Calu3 (cell line): Measurements from ENCODE around the gene RBM45. TPM values are rescaled to one million over a fixed set of nuclear protein-coding genes. Genes with fewer than 3 reads are reported as not detected.

Experiments
- BruUV-seq: library from RNA; stranded (reverse); fragments of 400-500 nt; replicated peaks from 2 replicates; lab custom pipeline; 2021; lab: Mats Ljungman, UMichigan
- CTCF ChIA-PET: fragments of 300-600 bp; sonication (Branson Sonifier 250); formaldehyde crosslinking; loops from one replicate; lab custom pipeline; 2022; ENCODE audit warnings: antibody characterized with exemption; lab: Charles Lee
- DNase-seq: peaks from one replicate; pipeline ENCODE4 v3.0.0; 2022
- H3K27ac Mint-ChIP-seq: one replicate; pipeline ENCODE4 v1.8.0; 2022; ENCODE audit warnings: mixed read lengths; ENCODE audit not compliant: unreplicated experiment
- H3K27me3 Mint-ChIP-seq: one replicate; pipeline ENCODE4 v1.8.0; 2022; ENCODE audit warnings: mixed read lengths; ENCODE audit not compliant: unreplicated experiment
- H3K36me3 Mint-ChIP-seq: one replicate; pipeline ENCODE4 v1.8.0; 2022; ENCODE audit warnings: mild to moderate bottlenecking, moderate library complexity, mixed read lengths; ENCODE audit not compliant: insufficient read depth, unreplicated experiment
- H3K4me1 Mint-ChIP-seq: one replicate; pipeline ENCODE4 v1.8.0; 2022; ENCODE audit warnings: mild to moderate bottlenecking, low read depth, mixed read lengths; ENCODE audit not compliant: unreplicated experiment
- H3K4me3 Mint-ChIP-seq: one replicate; pipeline ENCODE4 v1.8.0; 2022; ENCODE audit warnings: mild to moderate bottlenecking, low read depth, moderate library complexity, mixed read lengths; ENCODE audit not compliant: unreplicated experiment
- H3K9me3 Mint-ChIP-seq: one replicate; pipeline ENCODE4 v1.8.0; 2022; ENCODE audit warnings: low read depth, mixed read lengths; ENCODE audit not compliant: unreplicated experiment
- intact Hi-C: fragments of 100-400 bp; cut with micrococcal nuclease; formaldehyde crosslinking; loops from one replicate; pipeline ENCODE4 v1.10.0; 2022; ENCODE audit not compliant: unreplicated experiment
- total RNA-seq: library from RNA; stranded (reverse); gene quantifications from 2 replicates; pipeline ENCODE4 v1.2.3, GENCODE V29; 2022
- TF ChIP-seq, protein P1 (sequence below): fragments of 200-600 bp; IDR thresholded peaks from one replicate; pipeline ENCODE4 v1.8.0; 2022; ENCODE audit warnings: antibody characterized with exemption; ENCODE audit not compliant: unreplicated experiment

The RBM45 gene
- total RNA-seq, 1 experiment from 2014 or later, result 11.5 TPM

DNA sequence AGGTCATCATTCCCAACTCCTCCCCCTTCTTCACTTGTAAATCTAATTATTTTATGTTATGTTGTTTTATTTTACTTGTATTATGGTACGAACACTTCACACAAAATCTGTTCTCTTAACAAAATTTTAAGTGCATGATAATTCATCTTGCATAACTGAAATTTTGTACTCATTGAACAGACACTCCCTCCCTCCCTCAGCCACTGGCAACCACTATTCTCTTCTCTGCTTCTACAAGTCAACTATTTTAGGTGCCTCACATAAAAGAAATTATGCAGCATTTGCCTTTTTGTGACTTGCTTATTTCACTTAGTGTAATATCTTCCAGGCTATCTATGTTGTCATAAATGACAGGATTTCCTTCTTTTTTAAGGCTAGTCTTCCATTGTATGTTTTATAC is 51.7 kb downstream of the RBM45 start:
- H3K4me1 Mint-ChIP-seq, result peaks cover 8% of the 10 kb centered on the region
- no peaks in the 10 kb centered on the region for H3K27me3 Mint-ChIP-seq
- no peak overlapping the region for H3K27ac Mint-ChIP-seq
- H3K4me3 Mint-ChIP-seq, result no peak overlapping the region
- TF ChIP-seq, protein P1, sequence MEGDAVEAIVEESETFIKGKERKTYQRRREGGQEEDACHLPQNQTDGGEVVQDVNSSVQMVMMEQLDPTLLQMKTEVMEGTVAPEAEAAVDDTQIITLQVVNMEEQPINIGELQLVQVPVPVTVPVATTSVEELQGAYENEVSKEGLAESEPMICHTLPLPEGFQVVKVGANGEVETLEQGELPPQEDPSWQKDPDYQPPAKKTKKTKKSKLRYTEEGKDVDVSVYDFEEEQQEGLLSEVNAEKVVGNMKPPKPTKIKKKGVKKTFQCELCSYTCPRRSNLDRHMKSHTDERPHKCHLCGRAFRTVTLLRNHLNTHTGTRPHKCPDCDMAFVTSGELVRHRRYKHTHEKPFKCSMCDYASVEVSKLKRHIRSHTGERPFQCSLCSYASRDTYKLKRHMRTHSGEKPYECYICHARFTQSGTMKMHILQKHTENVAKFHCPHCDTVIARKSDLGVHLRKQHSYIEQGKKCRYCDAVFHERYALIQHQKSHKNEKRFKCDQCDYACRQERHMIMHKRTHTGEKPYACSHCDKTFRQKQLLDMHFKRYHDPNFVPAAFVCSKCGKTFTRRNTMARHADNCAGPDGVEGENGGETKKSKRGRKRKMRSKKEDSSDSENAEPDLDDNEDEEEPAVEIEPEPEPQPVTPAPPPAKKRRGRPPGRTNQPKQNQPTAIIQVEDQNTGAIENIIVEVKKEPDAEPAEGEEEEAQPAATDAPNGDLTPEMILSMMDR, result no peak
- no peaks in the 10 kb centered on the region for H3K36me3 Mint-ChIP-seq
- intact Hi-C loops, result no loop called here
- H3K9me3 Mint-ChIP-seq, result no peaks in the 10 kb centered on the region
- CTCF ChIA-PET, result no interaction called here
- BruUV-seq, result no TSS peak
- no peak for DNase-seq

DNA sequence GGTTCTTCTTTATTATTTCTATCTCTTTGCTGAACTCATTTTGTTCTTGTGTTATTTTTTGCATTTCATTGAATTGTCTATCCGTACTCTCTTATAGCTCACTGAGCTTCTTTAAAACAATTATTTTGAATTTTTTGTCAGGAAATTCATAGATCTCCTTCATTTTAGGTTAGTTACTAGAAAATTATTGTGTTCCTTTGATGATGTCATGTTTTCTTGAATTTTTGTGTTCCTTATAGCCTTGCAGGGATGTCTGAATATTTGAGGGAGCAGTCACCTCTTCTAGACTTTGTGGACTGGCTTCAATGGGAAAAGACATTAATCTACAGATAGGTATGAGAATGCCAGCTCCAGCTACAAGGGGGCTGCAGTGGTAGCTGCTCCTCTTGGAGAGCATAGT is 61.4 kb downstream of the RBM45 start:
- CTCF ChIA-PET, result no interaction called here
- TF ChIP-seq, protein P1, result no peak
- Mint-ChIP-seq H3K4me1 (no peaks in the 10 kb centered on the region), H3K4me3 (no peak overlapping the region), H3K9me3 (no peaks in the 10 kb centered on the region), H3K27me3 (no peaks in the 10 kb centered on the region), H3K27ac (no peak overlapping the region), H3K36me3 (no peaks in the 10 kb centered on the region)
- no TSS peak for BruUV-seq
- intact Hi-C loops, result no loop called here
- no peak for DNase-seq

DNA sequence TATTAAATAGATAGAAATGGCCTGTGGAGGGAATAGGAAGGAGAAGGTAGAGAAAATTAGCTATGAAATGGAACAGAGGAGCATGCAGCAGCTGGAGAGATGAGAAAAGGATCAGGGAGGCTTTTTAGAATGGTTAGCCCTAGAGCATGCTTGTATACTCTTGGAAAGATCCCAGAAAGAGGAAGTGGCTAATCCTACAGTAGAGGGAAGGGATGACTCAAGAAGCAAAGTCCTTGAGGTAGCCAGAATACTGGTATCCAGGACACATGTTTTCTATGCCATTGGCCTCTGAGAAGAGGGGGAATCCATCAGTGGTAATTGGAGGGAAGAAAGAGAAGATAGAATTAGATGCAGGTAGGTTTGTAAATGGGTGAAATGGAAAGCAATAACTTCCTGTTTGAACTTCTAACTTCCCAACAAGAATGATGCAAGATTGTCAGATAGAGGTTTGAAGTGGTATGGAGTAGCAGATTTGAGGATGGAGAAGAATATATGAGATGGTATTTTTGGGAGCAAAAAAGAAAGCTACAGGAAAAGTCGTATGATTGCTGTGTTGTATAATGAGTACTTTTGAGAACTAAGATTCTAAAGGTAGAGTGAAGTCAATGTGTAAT is 64.9 kb downstream of the RBM45 start:
- no peak overlapping the region for H3K4me3 Mint-ChIP-seq
- H3K9me3 Mint-ChIP-seq, result no peaks in the 10 kb centered on the region
- no peak overlapping the region for H3K27ac Mint-ChIP-seq
- BruUV-seq, result no TSS peak
- intact Hi-C loops, result no loop called here
- no peak for DNase-seq
- H3K36me3 Mint-ChIP-seq, result no peaks in the 10 kb centered on the region
- no peaks in the 10 kb centered on the region for H3K4me1 Mint-ChIP-seq
- CTCF ChIA-PET, result interaction anchor here (0.6 kb wide), 1 partner anchor 77 kb away, joined by 4 read pairs; no protein-coding TSS in a partner anchor
- TF ChIP-seq, protein P1, result no peak
- H3K27me3 Mint-ChIP-seq, result no peaks in the 10 kb centered on the region

Other genes starting within 250 kb of the RBM45 start
- gene PDE11A, start 39.7 kb upstream of the RBM45 start, total RNA-seq, result 1.4 and 2.1 TPM in 2 replicates
- gene OSBPL6, start 82.1 kb downstream of the RBM45 start, total RNA-seq, result 1.0 and 2.3 TPM in 2 replicates